Fibroblast of villous mesenchyme (primary cell): ENCODE measurements around the gene DIAPH2. TPM values are rescaled to one million over a fixed set of nuclear protein-coding genes. Genes with fewer than 3 reads are reported as not detected.
A peak's percentile ranks its signal among the peaks of the same experiment; 100 is the strongest.

Source experiments
- DNase-seq: peaks from one replicate; pipeline ENCODE4 v3.0.0-alpha.2; 2010; ENCODE audit warnings: low read depth
- H3K4me3 ChIP-seq: 2 replicates; pipeline ENCODE4 v1.5.1; 2011; ENCODE audit warnings: low read depth, mild to moderate bottlenecking, low read length
- total RNA-seq: library from RNA; depleted of rRNA; stranded (reverse); fragments of >200 nt; gene quantifications from 2 replicates; pipeline ENCODE4 v1.2.3, GENCODE V29; 2012
- TF ChIP-seq, protein P1 (sequence below): IDR thresholded peaks from 2 replicates; pipeline ENCODE4 v1.5.1; 2012; ENCODE audit warnings: low read depth, mild to moderate bottlenecking, low read length; ENCODE audit not compliant: insufficient read depth

The DIAPH2 gene
- total RNA-seq, 1 donor, result 15.5 TPM

DNA sequence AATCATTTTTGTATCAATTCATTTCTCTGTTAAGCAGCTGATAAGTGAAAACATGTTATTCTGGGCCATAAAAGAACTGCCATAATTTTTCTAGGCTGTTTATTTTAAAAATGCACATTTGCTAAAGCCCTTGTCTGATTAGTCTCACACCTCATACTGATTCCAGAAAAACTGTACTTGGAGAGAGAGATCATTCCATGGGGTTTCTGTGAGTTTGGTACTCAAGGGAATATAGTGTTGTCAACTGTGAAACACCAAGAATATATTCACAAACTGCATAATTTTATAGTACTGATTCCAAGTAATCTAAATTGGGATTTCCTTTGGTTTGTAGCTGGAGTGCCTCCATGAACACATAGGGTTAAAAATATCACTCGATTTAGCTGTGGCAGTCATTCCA lies 746.6 kb downstream of the DIAPH2 start:
- TF ChIP-seq, protein P1, sequence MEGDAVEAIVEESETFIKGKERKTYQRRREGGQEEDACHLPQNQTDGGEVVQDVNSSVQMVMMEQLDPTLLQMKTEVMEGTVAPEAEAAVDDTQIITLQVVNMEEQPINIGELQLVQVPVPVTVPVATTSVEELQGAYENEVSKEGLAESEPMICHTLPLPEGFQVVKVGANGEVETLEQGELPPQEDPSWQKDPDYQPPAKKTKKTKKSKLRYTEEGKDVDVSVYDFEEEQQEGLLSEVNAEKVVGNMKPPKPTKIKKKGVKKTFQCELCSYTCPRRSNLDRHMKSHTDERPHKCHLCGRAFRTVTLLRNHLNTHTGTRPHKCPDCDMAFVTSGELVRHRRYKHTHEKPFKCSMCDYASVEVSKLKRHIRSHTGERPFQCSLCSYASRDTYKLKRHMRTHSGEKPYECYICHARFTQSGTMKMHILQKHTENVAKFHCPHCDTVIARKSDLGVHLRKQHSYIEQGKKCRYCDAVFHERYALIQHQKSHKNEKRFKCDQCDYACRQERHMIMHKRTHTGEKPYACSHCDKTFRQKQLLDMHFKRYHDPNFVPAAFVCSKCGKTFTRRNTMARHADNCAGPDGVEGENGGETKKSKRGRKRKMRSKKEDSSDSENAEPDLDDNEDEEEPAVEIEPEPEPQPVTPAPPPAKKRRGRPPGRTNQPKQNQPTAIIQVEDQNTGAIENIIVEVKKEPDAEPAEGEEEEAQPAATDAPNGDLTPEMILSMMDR, result no peak
- no peak overlapping the region for H3K4me3 ChIP-seq
- no peak for DNase-seq

DNA sequence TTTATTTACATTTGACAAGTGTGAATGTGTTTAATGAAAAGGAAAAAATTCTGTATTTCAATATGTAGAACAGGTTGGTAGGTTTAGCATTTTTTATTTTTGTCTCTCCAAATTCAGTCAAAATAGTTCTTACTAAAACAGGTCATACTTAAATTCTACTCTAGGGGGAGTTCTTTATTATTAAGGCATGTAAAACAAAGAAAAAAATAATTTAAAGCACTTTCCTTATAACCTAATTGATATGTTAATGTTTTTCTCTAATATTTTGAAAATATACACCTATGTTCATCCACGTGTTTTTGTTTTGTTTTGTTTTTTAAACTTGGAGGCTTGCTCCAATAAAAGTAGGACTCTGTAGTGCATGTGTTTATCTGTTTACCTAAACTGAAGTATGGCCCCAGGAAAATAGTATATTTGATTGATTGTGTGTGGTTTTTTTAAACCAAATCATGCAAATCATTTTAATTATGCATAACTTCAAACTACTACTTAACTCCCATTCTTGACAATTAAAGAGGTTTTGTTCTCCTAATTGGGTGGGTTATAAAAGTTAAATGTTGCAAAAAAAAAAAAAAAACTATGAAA lies 761.7 kb downstream of the DIAPH2 start:
- TF ChIP-seq, protein P1, result peak; percentile 20
- DNase-seq, result peak; percentile 3
- no peak overlapping the region for H3K4me3 ChIP-seq

DNA sequence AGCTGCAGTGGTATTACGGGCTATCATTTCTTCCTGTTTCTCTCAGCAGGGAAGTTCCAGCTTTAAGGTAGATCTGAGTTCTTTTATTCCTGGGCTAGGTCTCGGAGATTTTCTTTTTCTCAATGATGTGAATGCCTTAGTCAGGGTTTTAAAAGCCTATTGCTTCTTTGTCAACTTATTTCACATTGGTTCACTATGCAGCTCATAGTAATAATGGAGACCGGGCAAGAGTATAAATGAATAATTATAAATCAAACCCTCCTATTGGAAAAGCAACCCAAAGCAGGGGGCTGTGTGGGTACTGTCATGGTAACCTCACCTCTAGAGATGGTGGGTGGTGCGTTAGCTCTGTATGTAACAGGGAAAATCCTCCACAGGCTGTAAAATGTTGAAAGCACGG lies 762.7 kb downstream of the DIAPH2 start:
- TF ChIP-seq, protein P1, result no peak
- DNase-seq, result no peak
- no peak overlapping the region for H3K4me3 ChIP-seq

DNA sequence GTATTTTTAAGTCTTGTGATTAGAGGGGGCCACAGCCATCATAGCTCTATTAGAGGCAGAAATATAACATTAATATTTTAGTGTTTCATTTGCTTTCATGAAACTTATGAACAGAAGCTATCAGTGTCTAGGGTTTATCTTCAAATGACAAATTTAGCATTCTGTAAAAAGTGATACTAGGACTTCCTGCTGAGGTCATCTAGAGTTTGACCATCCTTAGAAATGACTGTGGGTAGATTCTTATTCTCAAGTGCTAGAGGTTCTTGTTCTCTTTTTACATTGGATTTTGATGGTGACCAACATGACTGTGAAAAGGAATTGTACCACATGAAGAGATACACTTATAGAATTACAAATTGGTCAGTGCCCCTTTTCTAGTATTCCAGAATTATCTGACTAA lies 767.6 kb downstream of the DIAPH2 start:
- H3K4me3 ChIP-seq, result no peak overlapping the region
- no peak for DNase-seq
- TF ChIP-seq, protein P1, result no peak

DNA sequence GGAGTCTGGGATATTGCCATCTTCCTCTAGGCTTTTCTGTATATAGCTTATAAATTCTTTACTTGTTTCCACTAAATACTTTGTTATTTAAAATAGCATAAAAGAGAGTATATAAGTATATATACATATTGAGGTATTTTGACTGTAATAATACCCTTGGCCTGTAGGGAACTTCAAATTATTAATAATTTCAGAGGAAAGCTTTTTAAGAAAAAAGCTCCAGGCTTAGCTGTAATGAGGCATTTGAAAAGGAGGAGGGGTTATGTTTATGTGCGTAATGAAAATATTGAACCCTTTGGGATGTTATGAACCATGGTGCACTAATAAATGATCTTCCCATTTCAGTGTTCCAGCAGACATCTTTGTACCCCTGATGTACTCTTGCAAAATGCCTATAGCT lies 777.1 kb downstream of the DIAPH2 start:
- H3K4me3 ChIP-seq, result no peak overlapping the region
- DNase-seq, result no peak
- TF ChIP-seq, protein P1, result no peak

DNA sequence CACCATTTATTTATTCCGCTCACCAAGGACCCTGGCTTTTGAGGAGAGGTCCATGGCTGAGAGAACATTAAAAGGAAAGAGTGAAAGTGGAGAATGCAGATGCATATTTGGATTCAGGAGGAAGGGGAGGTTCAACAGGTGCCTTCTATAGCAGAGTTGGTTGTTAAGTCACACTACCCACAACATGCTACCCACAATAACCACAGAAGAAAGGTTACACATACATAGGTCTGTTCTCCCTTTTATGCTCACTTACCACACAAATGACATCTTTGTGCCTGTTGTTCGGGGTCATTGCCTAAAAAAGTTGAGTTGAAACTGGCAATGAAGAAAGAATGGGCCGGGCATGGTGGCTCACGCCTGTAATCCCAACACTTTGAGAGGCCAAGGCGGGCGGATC lies 786.4 kb downstream of the DIAPH2 start:
- TF ChIP-seq, protein P1, result no peak
- H3K4me3 ChIP-seq, result no peak overlapping the region

DNA sequence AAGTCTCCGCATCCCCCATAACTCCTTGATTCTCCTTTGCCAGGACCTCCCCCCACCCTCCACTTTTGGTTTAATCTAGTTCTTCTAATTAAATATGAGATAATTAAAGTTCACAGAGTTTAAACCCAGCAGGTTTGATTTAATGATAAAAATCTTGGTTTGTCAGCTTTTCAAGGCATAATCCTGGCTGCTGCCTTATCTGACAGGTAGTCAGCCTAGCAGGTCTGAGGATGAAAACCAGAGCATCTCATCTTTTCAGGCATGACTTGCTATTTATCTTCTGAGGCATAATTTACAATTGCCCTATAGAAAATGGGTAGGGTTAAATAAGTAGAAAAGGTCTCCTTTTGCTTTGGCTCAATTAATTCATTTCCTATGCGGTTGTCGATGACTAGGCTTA lies 790.3 kb downstream of the DIAPH2 start:
- no peak overlapping the region for H3K4me3 ChIP-seq
- no peak for DNase-seq
- TF ChIP-seq, protein P1, result no peak

More for the DNA sequence above, 786.4 kb downstream of the DIAPH2 start:
- no peak for DNase-seq
